Natural killer cell (primary cell): ENCODE measurements around the gene CDR2L. TPM values are rescaled to one million over a fixed set of nuclear protein-coding genes. Genes with fewer than 3 reads are reported as not detected.

ENCODE experiments used
- ATAC-seq, 3 donors: fragments of 150-1000 bp in 2 of 3; fragments of 200-7000 bp in 1 of 3; cut with Tn5 transposase; 1 replicate in 1 of 3; 2 replicates in 2 of 3; pipeline ENCODE4 v1.10.0; 2021; ENCODE audit warnings: mild to moderate bottlenecking in 2 of 3, moderate library complexity in 2 of 3
- DNase-seq, 2 donors: peaks; one replicate each; pipeline versions ENCODE4 v3.0.0 to v3.0.0-alpha.2; 2013 to 2021; ENCODE audit warnings: mixed read lengths in 1 of 2
- H3K27ac ChIP-seq: one replicate; pipeline ENCODE4 v1.5.1; 2013; ENCODE audit warnings: mild to moderate bottlenecking, low read length
- H3K27me3 ChIP-seq: one replicate; pipeline ENCODE4 v1.6.1; 2013; ENCODE audit warnings: low read length; ENCODE audit not compliant: control insufficient read depth, insufficient read depth
- H3K36me3 ChIP-seq: one replicate; pipeline ENCODE4 v1.6.1; 2013; ENCODE audit warnings: low read length; ENCODE audit not compliant: control insufficient read depth, insufficient read depth
- H3K4me1 ChIP-seq: one replicate; pipeline ENCODE4 v1.6.1; 2013; ENCODE audit warnings: low read length; ENCODE audit not compliant: control insufficient read depth, insufficient read depth
- H3K4me3 ChIP-seq: one replicate; pipeline ENCODE4 v1.5.1; 2013; ENCODE audit warnings: low read length
- H3K9me3 ChIP-seq: one replicate; pipeline ENCODE4 v1.6.1; 2013; ENCODE audit warnings: low read length; ENCODE audit not compliant: control insufficient read depth, insufficient read depth
- H3K27ac Mint-ChIP-seq, 2 donors: one replicate each; pipeline ENCODE4 v1.8.0; 2022; ENCODE audit warnings: mild to moderate bottlenecking in 2 of 2, mixed read lengths in 2 of 2, moderate library complexity in 1 of 2
- H3K27me3 Mint-ChIP-seq, 2 donors: one replicate each; pipeline ENCODE4 v1.8.0; 2022; ENCODE audit warnings: low read depth in 2 of 2, mixed read lengths in 2 of 2
- H3K36me3 Mint-ChIP-seq: one replicate; pipeline ENCODE4 v1.8.0; 2022; ENCODE audit warnings: mixed read lengths
- H3K4me1 Mint-ChIP-seq, 2 donors: one replicate each; pipeline ENCODE4 v1.8.0; 2022; ENCODE audit warnings: mixed read lengths in 2 of 2
- H3K4me3 Mint-ChIP-seq: one replicate; pipeline ENCODE4 v1.8.0; 2022; ENCODE audit warnings: mild to moderate bottlenecking, moderate library complexity, mixed read lengths
- H3K9me3 Mint-ChIP-seq, 2 donors: one replicate each; pipeline ENCODE4 v1.8.0; 2022; ENCODE audit warnings: mixed read lengths in 2 of 2
- WGBS: methylation state at CpG from one replicate; pipeline ENCODE4 v1.1.7; 2013; ENCODE audit warnings: missing lambda C conversion rate; ENCODE audit not compliant: insufficient coverage; 5-methylcytosine and 5-hydroxymethylcytosine counted together
- intact Hi-C: fragments of 100-400 bp; cut with micrococcal nuclease; formaldehyde crosslinking; loops from one replicate; pipeline ENCODE4 v1.14.2; 2022
- total RNA-seq, 4 donors: library from RNA; stranded (reverse); fragments of 120-200 nt in 1 of 4; gene quantifications; one replicate each; pipeline versions ENCODE4 v1.2.3 to v1.2.4, GENCODE V29; 2013 to 2022
- TF ChIP-seq, protein P1 (sequence below): fragments of 200-600 bp; IDR thresholded peaks from one replicate; pipeline ENCODE4 v1.8.0; 2022; ENCODE audit warnings: antibody characterized with exemption

Gene CDR2L
- total RNA-seq, 3 donors from 2014 or later (not counting 1 experiment from before 2014, with no cell fraction given) = 0.14 to 0.23 TPM; not detected in 1

DNA sequence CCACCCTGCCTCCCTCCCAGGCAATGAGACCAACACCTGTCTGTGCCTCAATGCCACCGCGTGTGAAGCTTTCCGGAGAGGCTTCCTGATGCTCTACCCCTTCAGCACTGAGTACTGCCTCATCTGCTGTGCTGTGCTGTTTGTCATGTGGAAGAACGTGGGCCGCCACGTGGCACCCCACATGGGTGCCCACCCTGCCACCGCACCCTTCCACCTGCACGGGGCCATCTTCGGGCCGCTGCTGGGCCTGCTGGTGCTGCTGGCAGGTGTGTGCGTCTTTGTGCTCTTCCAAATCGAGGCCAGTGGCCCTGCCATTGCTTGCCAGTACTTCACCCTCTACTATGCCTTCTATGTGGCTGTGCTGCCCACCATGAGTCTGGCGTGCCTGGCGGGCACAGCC is 40.8 kb upstream of the CDR2L start:
- no peaks in the 10 kb centered on the region for H3K4me1 ChIP-seq
- no peak overlapping the region for H3K4me3 Mint-ChIP-seq
- H3K27ac ChIP-seq = no peak overlapping the region
- no peaks in the 10 kb centered on the region for H3K27me3 ChIP-seq
- no peak overlapping the region for H3K27ac Mint-ChIP-seq
- peaks cover 6 to 12% of the 10 kb centered on the region in 2 donors for H3K27me3 Mint-ChIP-seq
- ATAC-seq = no peak
- no peaks in the 10 kb centered on the region for H3K36me3 ChIP-seq
- no peak for DNase-seq
- H3K9me3 ChIP-seq = no peaks in the 10 kb centered on the region
- intact Hi-C loops = no loop called here
- WGBS = 87% methylated on average over 14 of the region's 14 CpGs
- H3K9me3 Mint-ChIP-seq = no peaks in the 10 kb centered on the region
- TF ChIP-seq, protein P1, sequence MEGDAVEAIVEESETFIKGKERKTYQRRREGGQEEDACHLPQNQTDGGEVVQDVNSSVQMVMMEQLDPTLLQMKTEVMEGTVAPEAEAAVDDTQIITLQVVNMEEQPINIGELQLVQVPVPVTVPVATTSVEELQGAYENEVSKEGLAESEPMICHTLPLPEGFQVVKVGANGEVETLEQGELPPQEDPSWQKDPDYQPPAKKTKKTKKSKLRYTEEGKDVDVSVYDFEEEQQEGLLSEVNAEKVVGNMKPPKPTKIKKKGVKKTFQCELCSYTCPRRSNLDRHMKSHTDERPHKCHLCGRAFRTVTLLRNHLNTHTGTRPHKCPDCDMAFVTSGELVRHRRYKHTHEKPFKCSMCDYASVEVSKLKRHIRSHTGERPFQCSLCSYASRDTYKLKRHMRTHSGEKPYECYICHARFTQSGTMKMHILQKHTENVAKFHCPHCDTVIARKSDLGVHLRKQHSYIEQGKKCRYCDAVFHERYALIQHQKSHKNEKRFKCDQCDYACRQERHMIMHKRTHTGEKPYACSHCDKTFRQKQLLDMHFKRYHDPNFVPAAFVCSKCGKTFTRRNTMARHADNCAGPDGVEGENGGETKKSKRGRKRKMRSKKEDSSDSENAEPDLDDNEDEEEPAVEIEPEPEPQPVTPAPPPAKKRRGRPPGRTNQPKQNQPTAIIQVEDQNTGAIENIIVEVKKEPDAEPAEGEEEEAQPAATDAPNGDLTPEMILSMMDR = no peak
- no peaks in the 10 kb centered on the region for H3K4me1 Mint-ChIP-seq
- H3K36me3 Mint-ChIP-seq = no peaks in the 10 kb centered on the region
- no peak overlapping the region for H3K4me3 ChIP-seq

DNA sequence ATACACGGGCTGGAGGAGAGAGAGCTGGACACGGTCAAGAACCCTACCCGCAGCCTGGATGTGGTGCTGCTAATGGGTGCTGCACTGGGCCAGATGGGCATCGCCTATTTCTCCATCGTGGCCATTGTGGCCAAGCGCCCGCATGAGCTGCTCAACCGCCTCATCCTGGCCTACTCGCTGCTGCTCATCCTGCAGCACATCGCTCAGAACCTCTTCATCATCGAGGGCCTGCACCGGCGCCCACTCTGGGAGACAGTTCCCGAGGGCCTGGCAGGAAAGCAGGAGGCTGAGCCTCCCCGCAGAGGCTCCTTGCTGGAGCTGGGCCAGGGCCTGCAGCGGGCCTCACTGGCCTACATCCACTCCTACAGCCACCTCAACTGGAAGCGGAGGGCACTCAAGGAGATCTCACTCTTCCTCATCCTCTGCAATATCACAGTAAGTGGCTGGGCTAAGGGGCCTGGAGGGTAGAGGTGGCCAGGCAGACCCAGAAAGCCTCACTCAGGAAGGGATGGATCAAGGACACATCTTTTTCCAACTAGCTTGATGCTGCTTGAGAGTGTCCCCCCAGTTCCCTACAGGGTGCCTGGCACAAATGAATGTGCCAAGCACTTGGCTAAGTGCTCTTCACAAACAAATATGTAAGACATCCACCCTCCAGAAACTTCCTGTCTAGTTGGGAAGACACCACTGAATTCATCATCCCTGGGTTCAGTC is 40.2 kb upstream of the CDR2L start:
- H3K4me3 Mint-ChIP-seq = no peak overlapping the region
- Histone ChIP-seq H3K36me3 (no peaks in the 10 kb centered on the region), H3K27ac (no peak overlapping the region), H3K9me3 (no peaks in the 10 kb centered on the region), H3K27me3 (no peaks in the 10 kb centered on the region), H3K4me3 (no peak overlapping the region), H3K4me1 (no peaks in the 10 kb centered on the region)
- peaks cover 6 to 12% of the 10 kb centered on the region in 2 donors for H3K27me3 Mint-ChIP-seq
- H3K36me3 Mint-ChIP-seq = no peaks in the 10 kb centered on the region
- no peak overlapping the region for H3K27ac Mint-ChIP-seq
- DNase-seq (no peak), ATAC-seq (no peak)
- H3K9me3 Mint-ChIP-seq = no peaks in the 10 kb centered on the region
- H3K4me1 Mint-ChIP-seq = no peaks in the 10 kb centered on the region
- 91% methylated on average over 17 of the region's 17 CpGs for WGBS
- TF ChIP-seq, protein P1 = no peak
- intact Hi-C loops = no loop called here

DNA sequence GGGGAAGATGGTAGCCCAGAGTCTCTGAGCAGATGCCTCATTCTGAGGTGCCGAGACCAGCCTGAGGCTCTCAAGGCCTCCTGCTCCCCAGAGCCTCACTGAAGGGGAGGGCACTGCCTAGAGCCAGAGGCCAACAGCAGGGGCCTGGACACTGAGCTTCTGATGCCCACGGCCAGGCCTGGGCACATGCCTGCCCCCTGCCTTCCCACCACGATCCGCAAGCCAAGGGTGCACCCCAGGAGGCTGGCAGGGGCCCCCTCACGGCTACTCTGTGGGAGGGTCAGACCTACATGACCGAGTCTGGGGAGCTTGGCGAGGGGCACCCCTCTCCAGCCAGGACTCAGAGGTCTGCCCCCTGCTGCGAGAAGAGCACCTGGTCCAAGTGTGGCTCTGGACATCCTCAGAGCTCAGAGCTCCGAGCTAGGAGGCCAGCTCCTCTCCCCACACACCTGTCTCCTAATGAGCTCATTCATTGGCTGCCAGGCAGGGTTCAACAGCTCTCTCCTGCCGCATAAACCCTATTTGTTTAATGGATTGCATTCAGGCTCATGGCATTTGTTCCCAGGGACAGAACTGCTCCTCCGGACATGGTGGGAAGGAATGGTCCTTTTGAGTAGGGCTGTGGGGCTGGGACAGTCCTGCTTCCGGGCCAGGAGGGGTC is 37.8 kb upstream of the CDR2L start:
- H3K9me3 ChIP-seq = no peaks in the 10 kb centered on the region
- Mint-ChIP-seq H3K27me3 (peaks cover 0 to 5% of the 10 kb centered on the region in 2 donors), H3K27ac (no peak overlapping the region), H3K4me1 (no peaks in the 10 kb centered on the region), H3K4me3 (no peak overlapping the region), H3K9me3 (no peaks in the 10 kb centered on the region), H3K36me3 (no peaks in the 10 kb centered on the region)
- no peak overlapping the region for H3K27ac ChIP-seq
- no peak for DNase-seq
- no peaks in the 10 kb centered on the region for H3K27me3 ChIP-seq
- TF ChIP-seq, protein P1 = no peak
- ATAC-seq = no peak
- H3K4me3 ChIP-seq = no peak overlapping the region
- H3K36me3 ChIP-seq = no peaks in the 10 kb centered on the region
- 74% methylated on average over 11 of the region's 12 CpGs for WGBS
- intact Hi-C loops = no loop called here
- no peaks in the 10 kb centered on the region for H3K4me1 ChIP-seq
